Measurements from ENCODE around the gene STAM2. TPM values are rescaled to one million over a fixed set of nuclear protein-coding genes. Genes with fewer than 3 reads are reported as not detected.

The STAM2 gene
- total and polyA plus RNA-seq, 2 of the 13 experiments (the other 11 are each of a cell fraction or from before 2014, with no cell fraction given), result 14.7 to 24.1 TPM

DNA sequence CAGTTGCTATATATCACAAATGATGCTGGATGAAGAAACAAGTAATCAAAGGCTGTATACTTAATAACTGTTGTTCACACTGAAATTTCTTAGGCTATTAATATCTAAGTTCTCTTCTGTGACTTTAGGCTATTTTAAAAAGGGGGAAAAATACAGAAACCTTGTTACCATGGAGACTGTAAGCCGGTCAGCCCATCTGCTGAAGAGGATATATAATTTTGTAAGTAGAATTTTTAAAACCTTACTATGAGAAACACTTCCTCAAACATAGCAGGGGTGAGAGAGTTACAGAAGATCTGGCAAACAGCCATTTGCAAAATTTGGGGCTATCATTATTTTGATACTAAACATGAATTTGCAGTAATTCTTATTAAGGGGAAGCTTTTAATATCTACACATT, 104.5 kb downstream of the STAM2 start:
- no peaks in the 10 kb centered on the region for H3K36me3 ChIP-seq (replicated peaks in 1 of 2; ENCODE audit: control insufficient read depth in 1 of 2, insufficient read depth in 2 of 2, low read length in 2 of 2)
- H3K9me3 ChIP-seq (ENCODE audit: low read length), result no peaks in the 10 kb centered on the region
- no peak for ATAC-seq
- H3K79me2 ChIP-seq (ENCODE audit: insufficient read depth, low read length), result no peaks in the 10 kb centered on the region
- no peak for DNase-seq (ENCODE audit: low spot score)
- no peak overlapping the region for H3K4me2 ChIP-seq (ENCODE audit: low read depth, low read length)
- no peaks in the 10 kb centered on the region for H4K20me1 ChIP-seq (ENCODE audit: insufficient read depth, low read length)
- in situ Hi-C loops (cut with HindIII; ENCODE audit: extremely low pct_ligation_motif_present, low pct_unique_long_range_greater_than_20kb) (no loop called here), intact Hi-C loops (cut with micrococcal nuclease; ENCODE audit: unreplicated experiment) (no loop called here)
- CTCF ChIA-PET (ENCODE audit: low intra/inter-chr PET ratio, low total read pairs), result no interaction called here
- BruUV-seq (replicated peaks), result no TSS peak
- H3K4me3 ChIP-seq (replicated peaks in 1 of 3; ENCODE audit: insufficient read depth in 1 of 3, low read depth in 2 of 3, low read length in 3 of 3), result no peak overlapping the region
- H3K9ac ChIP-seq (ENCODE audit: insufficient read depth, low read depth, low read length), result no peak overlapping the region
- 0 out of 2 replicates have a peak, but pooled peaks cover 7% of the 10 kb centered on the region for H3K4me1 ChIP-seq (ENCODE audit: insufficient read depth, low read length)
- H2AFZ ChIP-seq (ENCODE audit: low read length), result no peak overlapping the region
- FAIRE-seq, result no peak
- no peak overlapping the region for H3K27ac ChIP-seq (ENCODE audit: extremely low read length, insufficient read depth, low read length)
- no peak for TF ChIP-seq RFX1 (IDR thresholded peaks at IDR 0.05)
- TF ChIP-seq ISX (CRISPR knock-in tag; conservative IDR thresholded peaks at IDR 0.05), result no peak
- no peak for TF ChIP-seq YEATS2 (CRISPR knock-in tag; IDR thresholded peaks at IDR 0.05; ENCODE audit: borderline replicate concordance)
- no peak for TF ChIP-seq ZNF841 (CRISPR knock-in tag; IDR thresholded peaks at IDR 0.05; ENCODE audit: borderline replicate concordance)
- TF ChIP-seq EHMT2 (IDR thresholded peaks at IDR 0.05; ENCODE audit: borderline replicate concordance, low read depth, low read length), result no peak
- TF ChIP-seq ZKSCAN1 (IDR thresholded peaks at IDR 0.05; ENCODE audit: low read length), result no peak
- TF ChIP-seq REL (CRISPR knock-in tag; conservative IDR thresholded peaks at IDR 0.05), result no peak
- no peak for TF ChIP-seq SP140L (CRISPR knock-in tag; IDR thresholded peaks at IDR 0.05; ENCODE audit: borderline replicate concordance)
- TF ChIP-seq ZEB1 (IDR thresholded peaks at IDR 0.05; ENCODE audit: insufficient replicate concordance, low read depth), result no peak
- TF ChIP-seq, protein P1, sequence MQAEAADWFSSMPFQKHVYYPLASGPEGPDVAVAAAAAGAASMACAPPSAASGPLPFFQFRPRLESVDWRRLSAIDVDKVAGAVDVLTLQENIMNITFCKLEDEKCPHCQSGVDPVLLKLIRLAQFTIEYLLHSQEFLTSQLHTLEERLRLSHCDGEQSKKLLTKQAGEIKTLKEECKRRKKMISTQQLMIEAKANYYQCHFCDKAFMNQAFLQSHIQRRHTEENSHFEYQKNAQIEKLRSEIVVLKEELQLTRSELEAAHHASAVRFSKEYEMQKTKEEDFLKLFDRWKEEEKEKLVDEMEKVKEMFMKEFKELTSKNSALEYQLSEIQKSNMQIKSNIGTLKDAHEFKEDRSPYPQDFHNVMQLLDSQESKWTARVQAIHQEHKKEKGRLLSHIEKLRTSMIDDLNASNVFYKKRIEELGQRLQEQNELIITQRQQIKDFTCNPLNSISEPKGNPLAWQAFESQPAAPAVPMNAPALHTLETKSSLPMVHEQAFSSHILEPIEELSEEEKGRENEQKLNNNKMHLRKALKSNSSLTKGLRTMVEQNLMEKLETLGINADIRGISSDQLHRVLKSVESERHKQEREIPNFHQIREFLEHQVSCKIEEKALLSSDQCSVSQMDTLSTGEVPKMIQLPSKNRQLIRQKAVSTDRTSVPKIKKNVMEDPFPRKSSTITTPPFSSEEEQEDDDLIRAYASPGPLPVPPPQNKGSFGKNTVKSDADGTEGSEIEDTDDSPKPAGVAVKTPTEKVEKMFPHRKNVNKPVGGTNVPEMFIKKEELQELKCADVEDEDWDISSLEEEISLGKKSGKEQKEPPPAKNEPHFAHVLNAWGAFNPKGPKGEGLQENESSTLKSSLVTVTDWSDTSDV (CRISPR knock-in tag; IDR thresholded peaks at IDR 0.05), result no peak
- no peak for TF ChIP-seq DNMT3B (CRISPR knock-in tag; conservative IDR thresholded peaks at IDR 0.05)
- TF ChIP-seq RFXAP (CRISPR knock-in tag; IDR thresholded peaks at IDR 0.05; ENCODE audit: borderline replicate concordance), result no peak
- POLR2A ChIA-PET, result no interaction called here
- H3K27me3 ChIP-seq (ENCODE audit: control insufficient read depth in 1 of 2, insufficient read depth in 2 of 2, low read length in 2 of 2), result peaks cover 2 to 12% of the 10 kb centered on the region in 2 experiments; a peak in 3 of 5 replicates
- WGBS (ENCODE audit: low lambda C conversion rate), result 18% methylated on average over 1 of the region's 1 CpG
